Erythroblast (primary cell): Measurements from ENCODE around the gene AEBP1.

ENCODE experiments used
- GATA1 ChIP-seq: IDR thresholded peaks from 2 replicates; pipeline ENCODE4 v1.6.1; 2011; ENCODE audit warnings: low read depth, mild to moderate bottlenecking, control low read depth, low read length, moderate library complexity
- POLR2A ChIP-seq: IDR thresholded peaks from 2 replicates; pipeline ENCODE4 v1.6.1; 2011; ENCODE audit warnings: mild to moderate bottlenecking, low read length

DNA sequence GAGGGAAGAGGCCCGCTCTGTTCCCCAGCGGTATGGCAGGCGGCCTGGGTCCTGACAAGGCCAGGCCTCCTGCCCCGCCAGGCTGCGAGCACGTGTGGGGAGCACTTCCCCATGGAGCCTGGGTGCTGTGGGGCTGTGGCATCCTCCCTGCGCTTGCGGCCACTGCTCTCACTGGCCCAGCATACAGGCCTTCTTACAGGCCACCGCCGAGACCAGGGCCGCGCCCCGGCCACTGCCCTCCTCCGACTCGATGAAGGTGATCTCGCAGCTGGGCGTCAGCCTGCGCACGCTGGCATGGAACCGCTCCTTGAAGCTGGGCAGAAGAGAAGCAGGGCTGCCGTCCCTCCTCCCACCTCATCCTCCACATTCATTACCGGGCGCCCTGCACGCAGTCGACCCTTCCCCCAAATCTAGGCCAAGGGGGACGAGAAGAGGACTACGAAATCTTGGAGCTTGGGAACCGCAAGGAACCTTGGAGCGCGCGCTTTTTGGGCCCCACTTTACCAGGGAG is 40.9 kb downstream of the AEBP1 start:
- no peak for TF ChIP-seq POLR2A
- no peak for TF ChIP-seq GATA1
